IMR-90 (cell line): Measurements from ENCODE around the gene NAMPT. TPM values are rescaled to one million over a fixed set of nuclear protein-coding genes. Genes with fewer than 3 reads are reported as not detected.

Experiments
- ATAC-seq: fragments of 200-7000 bp; cut with Tn5 transposase; 2 replicates; pipeline ENCODE4 v1.9.1; 2020; ENCODE audit warnings: low read depth, mild to moderate bottlenecking, moderate library complexity
- BruUV-seq: library from RNA; stranded (reverse); fragments of 400-500 nt; replicated peaks from 2 replicates; lab custom pipeline; 2021; lab: Mats Ljungman, UMichigan
- CTCF ChIA-PET: fragments of 300-600 bp; formaldehyde crosslinking; extraction: SDS; loops from one replicate; lab custom pipeline; 2021; ENCODE audit warnings: antibody characterized with exemption; lab: Yijun Ruan, JAX
- POLR2A ChIA-PET: fragments of 300-600 bp; sonication (Branson Sonifier 250); formaldehyde crosslinking; loops from one replicate; lab custom pipeline; 2022; ENCODE audit warnings: antibody characterized with exemption; ENCODE audit not compliant: unreplicated experiment; lab: Charles Lee
- DNase-seq: peaks from one replicate; pipeline ENCODE4 v3.0.0; 2013
- H2AFZ ChIP-seq: replicated peaks from 2 replicates; pipeline ENCODE3; 2013; ENCODE audit warnings: low read length, mild to moderate bottlenecking; ENCODE audit not compliant: poor library complexity
- H2AK5ac ChIP-seq: 2 replicates; pipeline ENCODE4 v1.6.1; 2013; ENCODE audit warnings: low read depth, low read length, inconsistent platforms
- H2AK9ac ChIP-seq: replicated peaks from 2 replicates; pipeline ENCODE3; 2013; ENCODE audit warnings: mild to moderate bottlenecking, low read depth, low read length, moderate library complexity; ENCODE audit not compliant: poor library complexity
- H2BK120ac ChIP-seq: 2 replicates; pipeline ENCODE4 v1.6.1; 2013; ENCODE audit warnings: low read depth, low read length, inconsistent platforms
- H2BK15ac ChIP-seq: 3 replicates; pipeline ENCODE4 v1.6.1; 2013; ENCODE audit warnings: low read depth, low read length, inconsistent platforms
- H2BK20ac ChIP-seq: 2 replicates; pipeline ENCODE4 v1.6.1; 2013; ENCODE audit warnings: low read depth, mild to moderate bottlenecking, inconsistent platforms, low read length, moderate library complexity
- H2BK5ac ChIP-seq: 2 replicates; pipeline ENCODE4 v1.6.1; 2013; ENCODE audit warnings: mild to moderate bottlenecking, low read depth, low read length, inconsistent platforms; ENCODE audit not compliant: poor library complexity, severe bottlenecking
- H3K14ac ChIP-seq: replicated peaks from 2 replicates; pipeline ENCODE4 v1.6.1; 2013; ENCODE audit warnings: low read depth, low read length, inconsistent platforms
- H3K18ac ChIP-seq: 2 replicates; pipeline ENCODE4 v1.6.1; 2013; ENCODE audit warnings: low read depth, low read length, control low read depth
- H3K23ac ChIP-seq: 2 replicates; pipeline ENCODE4 v1.6.1; 2013; ENCODE audit warnings: low read depth, low read length, inconsistent platforms
- H3K27ac ChIP-seq: 2 replicates; pipeline ENCODE4 v1.5.1; 2013; ENCODE audit warnings: mild to moderate bottlenecking, control low read depth, low read length; ENCODE audit not compliant: insufficient read depth
- H3K27me3 ChIP-seq: 2 replicates; pipeline ENCODE4 v1.6.1; 2013; ENCODE audit warnings: low read length; ENCODE audit not compliant: control insufficient read depth, insufficient read depth
- H3K36me3 ChIP-seq: 2 replicates; pipeline ENCODE4 v1.6.1; 2013; ENCODE audit warnings: low read length, mixed read lengths; ENCODE audit not compliant: control insufficient read depth, insufficient read depth
- H3K4ac ChIP-seq: 2 replicates; pipeline ENCODE4 v1.6.1; 2013; ENCODE audit warnings: low read depth, low read length, inconsistent platforms
- H3K4me1 ChIP-seq: 2 replicates; pipeline ENCODE4 v1.6.1; 2013; ENCODE audit warnings: low read length, mixed read lengths; ENCODE audit not compliant: control insufficient read depth, insufficient read depth
- H3K4me2 ChIP-seq: 2 replicates; pipeline ENCODE4 v1.6.1; 2013; ENCODE audit warnings: low read depth, mild to moderate bottlenecking, control low read depth, low read length, moderate library complexity
- H3K4me3 ChIP-seq: 2 replicates; pipeline ENCODE4 v1.5.1; 2013; ENCODE audit warnings: low read depth, mild to moderate bottlenecking, control low read depth, low read length, moderate library complexity; ENCODE audit not compliant: insufficient read depth
- H3K56ac ChIP-seq: 2 replicates; pipeline ENCODE4 v1.6.1; 2013; ENCODE audit warnings: low read length, inconsistent platforms; ENCODE audit not compliant: insufficient read depth; ENCODE audit errors: extremely low read depth
- H3K79me1 ChIP-seq, 2 experiments: 2 replicates each; pipeline ENCODE4 v1.6.1; 2013; ENCODE audit warnings: low read length in 2 of 2, inconsistent platforms in 1 of 2, low read depth in 1 of 2
- H3K9ac ChIP-seq: 2 replicates; pipeline ENCODE4 v1.6.1; 2013; ENCODE audit warnings: low read depth, low read length, control low read depth
- H3K9me1 ChIP-seq: 2 replicates; pipeline ENCODE4 v1.6.1; 2013; ENCODE audit warnings: low read length, inconsistent platforms; ENCODE audit not compliant: insufficient read depth
- H3K9me3 ChIP-seq: 2 replicates; pipeline ENCODE4 v1.6.1; 2013; ENCODE audit warnings: low read length; ENCODE audit not compliant: control insufficient read depth, insufficient read depth
- H4K20me1 ChIP-seq: 2 replicates; pipeline ENCODE4 v1.6.1; 2013; ENCODE audit warnings: low read length, inconsistent platforms; ENCODE audit not compliant: insufficient read depth
- H4K5ac ChIP-seq: 2 replicates; pipeline ENCODE4 v1.6.1; 2013; ENCODE audit warnings: mild to moderate bottlenecking, low read depth, low read length, control low read depth
- H4K8ac ChIP-seq, 2 experiments: 2 replicates each; pipeline ENCODE4 v1.6.1; 2013; ENCODE audit warnings: low read depth in 2 of 2, low read length in 2 of 2, control low read depth in 1 of 2, inconsistent platforms in 1 of 2
- H4K91ac ChIP-seq: 2 replicates; pipeline ENCODE4 v1.6.1; 2013; ENCODE audit warnings: low read depth, low read length, inconsistent platforms; ENCODE audit not compliant: insufficient read depth
- CEBPB ChIP-seq: IDR thresholded peaks from 2 replicates; pipeline ENCODE4 v1.6.1; 2012; ENCODE audit warnings: low read depth, low read length, improper control_type of control experiment
- CHD1 ChIP-seq: IDR thresholded peaks from 2 replicates; pipeline ENCODE4 v1.6.1; 2012; ENCODE audit warnings: low read depth, low read length, improper control_type of control experiment
- FOS ChIP-seq: fragments of 150-350 bp; IDR thresholded peaks from 2 replicates; pipeline ENCODE4 v1.6.1; 2016; ENCODE audit warnings: low read depth, low read length
- MAFK ChIP-seq: IDR thresholded peaks from 2 replicates; pipeline ENCODE4 v1.6.1; 2012; ENCODE audit warnings: low read depth, low read length, improper control_type of control experiment
- MAZ ChIP-seq: IDR thresholded peaks from 2 replicates; pipeline ENCODE4 v1.6.1; 2012; ENCODE audit warnings: low read depth, mild to moderate bottlenecking, low read length, improper control_type of control experiment, moderate library complexity, borderline replicate concordance
- NFE2L2 ChIP-seq: fragments of 150-350 bp; IDR thresholded peaks from 2 replicates; pipeline ENCODE4 v1.6.1; 2016; ENCODE audit warnings: low read depth, mild to moderate bottlenecking, low read length
- POLR2A ChIP-seq: IDR thresholded peaks from 2 replicates; pipeline ENCODE4 v1.6.1; 2012; ENCODE audit warnings: mild to moderate bottlenecking, low read depth, low read length
- RCOR1 ChIP-seq: IDR thresholded peaks from 2 replicates; pipeline ENCODE4 v1.6.1; 2012; ENCODE audit warnings: mild to moderate bottlenecking, low read length, improper control_type of control experiment; ENCODE audit not compliant: insufficient replicate concordance
- RFX5 ChIP-seq: IDR thresholded peaks from 2 replicates; pipeline ENCODE4 v1.8.0; 2012; ENCODE audit warnings: low read depth, mild to moderate bottlenecking, low read length, moderate library complexity
- SMC3 ChIP-seq: fragments of 150-350 bp; IDR thresholded peaks from 2 replicates; pipeline ENCODE4 v1.6.1; 2016; ENCODE audit warnings: low read depth, mild to moderate bottlenecking, antibody characterized with exemption, low read length, moderate library complexity
- WGBS, 2 experiments: methylation state at CpG; one replicate each; pipeline versions ENCODE4 v1.1.5 to v1.1.7; 2013; ENCODE audit warnings: missing lambda C conversion rate in 2 of 2; ENCODE audit not compliant: insufficient read length in 1 of 2; ENCODE audit errors: extremely low coverage in 2 of 2; 5-methylcytosine and 5-hydroxymethylcytosine counted together
- dilution Hi-C: fragments of 300-500 bp; cut with HindIII; formaldehyde crosslinking; loops from one replicate; pipeline ENCODE4 v1.14.3; 2018; ENCODE audit warnings: low sequenced_read_pairs; ENCODE audit not compliant: unreplicated experiment
- in situ Hi-C: fragments of 300-500 bp; cut with MboI; formaldehyde crosslinking; loops from 3 replicates; pipeline ENCODE4 v1.14.3; 2019; ENCODE audit warnings: low sequenced_read_pairs, inconsistent platforms, mixed read lengths
- intact Hi-C: fragments of 100-400 bp; cut with micrococcal nuclease; formaldehyde crosslinking; loops from 2 replicates; pipeline ENCODE4 v1.10.0; 2022
- polyA plus RNA-seq, 3 experiments: library from polyadenylated mRNA; depleted of rRNA; stranded (reverse); fragments of >200 nt; gene quantifications; 2 replicates each; pipeline ENCODE4 v1.2.3, GENCODE V29; 2012; ENCODE audit warnings: low replicate concordance in 1 of 3
- total RNA-seq: library from RNA; depleted of rRNA; stranded (reverse); fragments of >200 nt; gene quantifications from 2 replicates; pipeline ENCODE4 v1.2.3, GENCODE V29; 2012
- TF ChIP-seq, protein P1 (sequence below): fragments of 150-350 bp; IDR thresholded peaks from 2 replicates; pipeline ENCODE4 v1.6.1; 2016; ENCODE audit warnings: low read depth, mild to moderate bottlenecking, low read length, moderate library complexity, borderline replicate concordance
- TF ChIP-seq, protein P2 (sequence below): fragments of 150-350 bp; IDR thresholded peaks from 2 replicates; pipeline ENCODE4 v1.6.1; 2017; ENCODE audit warnings: mild to moderate bottlenecking, antibody characterized with exemption, low read length, low read depth
- TF ChIP-seq, protein P3 (sequence below): conservative IDR thresholded peaks from 2 replicates; pipeline ENCODE4 v1.5.1; 2012; ENCODE audit warnings: mild to moderate bottlenecking, low read depth, low read length, improper control_type of control experiment

The NAMPT gene
- total and polyA plus RNA-seq, 2 of the 4 experiments (the other 2 are of a cell fraction), result 13.3 to 31.7 TPM

DNA sequence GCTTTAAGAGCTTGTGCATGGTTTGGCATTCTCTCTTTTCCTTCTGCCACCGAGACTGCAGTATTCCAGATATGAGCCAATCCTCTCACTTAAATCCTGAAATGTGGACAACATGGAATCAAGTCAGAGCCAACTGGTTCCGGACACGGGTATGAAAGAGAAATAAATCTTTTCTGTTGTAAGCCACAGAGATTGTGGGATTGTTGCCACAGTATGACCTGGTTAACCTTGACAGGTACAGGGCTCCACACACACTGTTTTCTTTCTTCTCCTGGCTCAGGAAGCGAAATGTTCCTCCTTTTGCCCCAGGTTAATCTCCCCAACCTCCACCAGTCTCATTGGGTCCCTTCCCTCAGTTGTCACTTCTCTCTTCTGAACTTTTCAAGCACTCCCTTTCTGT is 6.5 kb upstream of the NAMPT start:
- Histone ChIP-seq H2AK9ac (no peak overlapping the region), H3K4me2 (no peak overlapping the region), H2AK5ac (no peak overlapping the region), H4K20me1 (no peaks in the 10 kb centered on the region), H3K4me1 (peaks cover 2% of the 10 kb centered on the region; the same call in 1 of the 2 replicates), H2AFZ (no peak overlapping the region), H2BK15ac (no peak overlapping the region), H3K27me3 (no peaks in the 10 kb centered on the region), H3K9me1 (no peaks in the 10 kb centered on the region), H3K14ac (no peak overlapping the region), H3K79me1 (peaks cover 0 to under 1% of the 10 kb centered on the region in 2 experiments; a peak in 1 of 4 replicates), H4K8ac (no peak overlapping the region), H3K9me3 (no peaks in the 10 kb centered on the region), H3K18ac (no peak overlapping the region), H3K56ac (no peak overlapping the region), H3K4me3 (no peak overlapping the region), H3K4ac (no peak overlapping the region), H4K5ac (no peak overlapping the region), H3K27ac (no peak overlapping the region), H3K9ac (no peak overlapping the region), H4K91ac (no peak overlapping the region), H2BK120ac (no peak overlapping the region), H2BK5ac (no peak overlapping the region), H3K36me3 (no peaks in the 10 kb centered on the region), H2BK20ac (no peak overlapping the region), H3K23ac (no peak overlapping the region)
- TF ChIP-seq MAZ (no peak), RCOR1 (no peak), NFE2L2 (no peak), FOS (no peak), MAFK (no peak), CHD1 (no peak), POLR2A (no peak), RFX5 (no peak), SMC3 (no peak), CEBPB (no peak)
- TF ChIP-seq, protein P1, sequence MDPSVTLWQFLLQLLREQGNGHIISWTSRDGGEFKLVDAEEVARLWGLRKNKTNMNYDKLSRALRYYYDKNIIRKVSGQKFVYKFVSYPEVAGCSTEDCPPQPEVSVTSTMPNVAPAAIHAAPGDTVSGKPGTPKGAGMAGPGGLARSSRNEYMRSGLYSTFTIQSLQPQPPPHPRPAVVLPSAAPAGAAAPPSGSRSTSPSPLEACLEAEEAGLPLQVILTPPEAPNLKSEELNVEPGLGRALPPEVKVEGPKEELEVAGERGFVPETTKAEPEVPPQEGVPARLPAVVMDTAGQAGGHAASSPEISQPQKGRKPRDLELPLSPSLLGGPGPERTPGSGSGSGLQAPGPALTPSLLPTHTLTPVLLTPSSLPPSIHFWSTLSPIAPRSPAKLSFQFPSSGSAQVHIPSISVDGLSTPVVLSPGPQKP, result no peak
- TF ChIP-seq, protein P2, sequence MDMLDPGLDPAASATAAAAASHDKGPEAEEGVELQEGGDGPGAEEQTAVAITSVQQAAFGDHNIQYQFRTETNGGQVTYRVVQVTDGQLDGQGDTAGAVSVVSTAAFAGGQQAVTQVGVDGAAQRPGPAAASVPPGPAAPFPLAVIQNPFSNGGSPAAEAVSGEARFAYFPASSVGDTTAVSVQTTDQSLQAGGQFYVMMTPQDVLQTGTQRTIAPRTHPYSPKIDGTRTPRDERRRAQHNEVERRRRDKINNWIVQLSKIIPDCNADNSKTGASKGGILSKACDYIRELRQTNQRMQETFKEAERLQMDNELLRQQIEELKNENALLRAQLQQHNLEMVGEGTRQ, result no peak
- TF ChIP-seq, protein P3, sequence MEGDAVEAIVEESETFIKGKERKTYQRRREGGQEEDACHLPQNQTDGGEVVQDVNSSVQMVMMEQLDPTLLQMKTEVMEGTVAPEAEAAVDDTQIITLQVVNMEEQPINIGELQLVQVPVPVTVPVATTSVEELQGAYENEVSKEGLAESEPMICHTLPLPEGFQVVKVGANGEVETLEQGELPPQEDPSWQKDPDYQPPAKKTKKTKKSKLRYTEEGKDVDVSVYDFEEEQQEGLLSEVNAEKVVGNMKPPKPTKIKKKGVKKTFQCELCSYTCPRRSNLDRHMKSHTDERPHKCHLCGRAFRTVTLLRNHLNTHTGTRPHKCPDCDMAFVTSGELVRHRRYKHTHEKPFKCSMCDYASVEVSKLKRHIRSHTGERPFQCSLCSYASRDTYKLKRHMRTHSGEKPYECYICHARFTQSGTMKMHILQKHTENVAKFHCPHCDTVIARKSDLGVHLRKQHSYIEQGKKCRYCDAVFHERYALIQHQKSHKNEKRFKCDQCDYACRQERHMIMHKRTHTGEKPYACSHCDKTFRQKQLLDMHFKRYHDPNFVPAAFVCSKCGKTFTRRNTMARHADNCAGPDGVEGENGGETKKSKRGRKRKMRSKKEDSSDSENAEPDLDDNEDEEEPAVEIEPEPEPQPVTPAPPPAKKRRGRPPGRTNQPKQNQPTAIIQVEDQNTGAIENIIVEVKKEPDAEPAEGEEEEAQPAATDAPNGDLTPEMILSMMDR, result no peak
- no TSS peak for BruUV-seq
- intact Hi-C loops, result no loop called here
- in situ Hi-C loops, result no loop called here
- dilution Hi-C loops, result no loop called here
- DNase-seq (no peak), ATAC-seq (no peak)
- CTCF ChIA-PET, result no interaction called here
- POLR2A ChIA-PET, result no interaction called here
- WGBS, 2 experiments, result 71% methylated on average over 1 of the region's 4 CpGs; no CpG with 5 or more reads in 1 of the 2 experiments
